K562 (cell line): ENCODE measurements around the gene KCNH2. TPM values are rescaled to one million over a fixed set of nuclear protein-coding genes. Genes with fewer than 3 reads are reported as not detected.

Experiments
- BACH1 ChIP-seq: fragments of 200-800 bp; sonication (Bioruptor generic); IDR thresholded peaks from 2 replicates; pipeline ENCODE4 v1.6.1; 2016; ENCODE audit warnings: missing genetic modification characterization, missing compliant biosample characterization
- CC2D1A ChIP-seq: fragments of 450-650 bp; IDR thresholded peaks from 2 replicates; pipeline ENCODE4 v1.6.1; 2017; ENCODE audit warnings: mild to moderate bottlenecking
- ELF2 ChIP-seq: fragments of 250-450 bp; sonication (Bioruptor Pico); IDR thresholded peaks from 2 replicates; pipeline ENCODE4 v1.5.0; 2021; ENCODE audit warnings: mild to moderate bottlenecking
- ETV5 ChIP-seq: sonication (generic); formaldehyde crosslinking; IDR thresholded peaks from 2 replicates; pipeline ENCODE4 v1.4.0; 2020; ENCODE audit warnings: low read depth, mild to moderate bottlenecking, missing genetic modification reagents
- HDAC1 ChIP-seq, 2 experiments: fragments of 450-650 bp; IDR thresholded peaks; 2 replicates each; pipeline ENCODE4 v1.6.1; 2016 to 2017; ENCODE audit warnings: inconsistent platforms in 1 of 2, mild to moderate bottlenecking in 1 of 2, moderate library complexity in 1 of 2
- POLR2G ChIP-seq: fragments of 200-400 bp; formaldehyde crosslinking; IDR thresholded peaks from 2 replicates; pipeline ENCODE4 v1.6.1; 2017; ENCODE audit warnings: low read depth, mild to moderate bottlenecking, antibody characterized with exemption, low read length, moderate library complexity
- RBM15 ChIP-seq: fragments of 200-400 bp; formaldehyde crosslinking; IDR thresholded peaks from 2 replicates; pipeline ENCODE4 v1.6.1; 2018; ENCODE audit warnings: mild to moderate bottlenecking, low read length, moderate library complexity; ENCODE audit not compliant: insufficient read depth
- RFX1 ChIP-seq: fragments of 450-650 bp; IDR thresholded peaks from 2 replicates; pipeline ENCODE4 v1.6.1; 2016; ENCODE audit warnings: mild to moderate bottlenecking, moderate library complexity
- RNF2 ChIP-seq: sonication (generic); IDR thresholded peaks from 2 replicates; pipeline ENCODE4 v1.6.1; 2016
- ZBTB1 ChIP-seq: sonication (generic); formaldehyde crosslinking; IDR thresholded peaks from 2 replicates; pipeline ENCODE4 v1.8.1; 2023; ENCODE audit warnings: missing genetic modification reagents, low read depth, mild to moderate bottlenecking, borderline replicate concordance
- polyA plus RNA-seq, 8 experiments: library from polyadenylated mRNA; depleted of rRNA in 4 of 8; stranded (reverse) in 5 of 8; unstranded in 3 of 8; fragments of >200 nt; fragmentation: Nextera tagmentation in 2 of 8; fragmentation: Illumina TruSeq in 1 of 8; extraction: Ambion mirVana in 2 of 8; extraction: Trizol in 1 of 8; gene quantifications; 2 replicates each; pipeline versions ENCODE4 v1.2.1 to v1.2.3, GENCODE V29; 2011 to 2014; ENCODE audit warnings: inconsistent platforms in 1 of 8, missing spikeins in 1 of 8
- total RNA-seq, 7 experiments: library from RNA; depleted of rRNA in 6 of 7; stranded (reverse); fragments of >200 nt in 6 of 7; fragmentation: Illumina TruSeq in 2 of 7; extraction: Trizol in 2 of 7; gene quantifications; 2 replicates each; pipeline versions ENCODE4 v1.2.1 to v1.2.3, GENCODE V29; 2011 to 2021; ENCODE audit warnings: low replicate concordance in 1 of 7
- TF ChIP-seq, protein P1 (sequence below), 3 experiments: fragments of 200-800 bp in 1 of 3; fragments of 250-450 bp in 1 of 3; fragments of 450-650 bp in 1 of 3; sonication (Bioruptor Pico) in 1 of 3; sonication (Bioruptor generic) in 1 of 3; formaldehyde crosslinking in 1 of 3; IDR thresholded peaks; 2 replicates each; pipeline versions ENCODE4 v1.6.1 to v1.8.0; 2016 to 2022; ENCODE audit warnings: mild to moderate bottlenecking in 2 of 3, missing genetic modification characterization in 2 of 3, missing compliant biosample characterization in 1 of 3, moderate library complexity in 1 of 3

Gene KCNH2
- total and polyA plus RNA-seq, 9 of the 15 experiments (the other 6 are each of a cell fraction or from before 2014, with no cell fraction given) = 18.1 to 368 (median 218) TPM

GRCh38 chr7:151010307-151011096 is 32.4 kb upstream of the KCNH2 start (continued):
- TF ChIP-seq CC2D1A (no peak), BACH1 (tag) (no peak), RBM15 (no peak), POLR2G (peak; percentile 78), ZBTB1 (CRISPR knock-in tag) (no peak), ELF2 (no peak), RFX1 (no peak), HDAC1 (IDR thresholded peaks at IDR 0.05) (peak in 1 of 2 experiments; percentile 91; a peak in 2 of 4 replicates), ETV5 (CRISPR knock-in tag) (peak; percentile 63), RNF2 (peak; percentile 81)
- TF ChIP-seq, protein P1, sequence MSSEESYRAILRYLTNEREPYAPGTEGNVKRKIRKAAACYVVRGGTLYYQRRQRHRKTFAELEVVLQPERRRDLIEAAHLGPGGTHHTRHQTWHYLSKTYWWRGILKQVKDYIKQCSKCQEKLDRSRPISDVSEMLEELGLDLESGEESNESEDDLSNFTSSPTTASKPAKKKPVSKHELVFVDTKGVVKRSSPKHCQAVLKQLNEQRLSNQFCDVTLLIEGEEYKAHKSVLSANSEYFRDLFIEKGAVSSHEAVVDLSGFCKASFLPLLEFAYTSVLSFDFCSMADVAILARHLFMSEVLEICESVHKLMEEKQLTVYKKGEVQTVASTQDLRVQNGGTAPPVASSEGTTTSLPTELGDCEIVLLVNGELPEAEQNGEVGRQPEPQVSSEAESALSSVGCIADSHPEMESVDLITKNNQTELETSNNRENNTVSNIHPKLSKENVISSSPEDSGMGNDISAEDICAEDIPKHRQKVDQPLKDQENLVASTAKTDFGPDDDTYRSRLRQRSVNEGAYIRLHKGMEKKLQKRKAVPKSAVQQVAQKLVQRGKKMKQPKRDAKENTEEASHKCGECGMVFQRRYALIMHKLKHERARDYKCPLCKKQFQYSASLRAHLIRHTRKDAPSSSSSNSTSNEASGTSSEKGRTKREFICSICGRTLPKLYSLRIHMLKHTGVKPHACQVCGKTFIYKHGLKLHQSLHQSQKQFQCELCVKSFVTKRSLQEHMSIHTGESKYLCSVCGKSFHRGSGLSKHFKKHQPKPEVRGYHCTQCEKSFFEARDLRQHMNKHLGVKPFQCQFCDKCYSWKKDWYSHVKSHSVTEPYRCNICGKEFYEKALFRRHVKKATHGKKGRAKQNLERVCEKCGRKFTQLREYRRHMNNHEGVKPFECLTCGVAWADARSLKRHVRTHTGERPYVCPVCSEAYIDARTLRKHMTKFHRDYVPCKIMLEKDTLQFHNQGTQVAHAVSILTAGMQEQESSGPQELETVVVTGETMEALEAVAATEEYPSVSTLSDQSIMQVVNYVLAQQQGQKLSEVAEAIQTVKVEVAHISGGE (CRISPR knock-in tag; IDR thresholded peaks at IDR 0.05) = no peak
- TF ChIP-seq, all 486 proteins: peak for 136
